Ishikawa (cell line): ENCODE measurements around the gene NPTX2.

Source experiments
- CEBPB ChIP-seq: IDR thresholded peaks from 2 replicates; pipeline ENCODE4 v1.6.1; 2012
- CREB1 ChIP-seq: IDR thresholded peaks from 2 replicates; pipeline ENCODE4 v1.6.1; 2012; ENCODE audit warnings: low read depth
- FOXM1 ChIP-seq: IDR thresholded peaks from 2 replicates; pipeline ENCODE4 v1.6.1; 2012; ENCODE audit warnings: low read depth, borderline replicate concordance
- MAX ChIP-seq: IDR thresholded peaks from 2 replicates; pipeline ENCODE4 v1.6.1; 2012
- RAD21 ChIP-seq: IDR thresholded peaks from 2 replicates; pipeline ENCODE4 v1.6.1; 2012; ENCODE audit warnings: low read depth
- TAF1 ChIP-seq: IDR thresholded peaks from 2 replicates; pipeline ENCODE4 v1.6.1; 2012; ENCODE audit warnings: low read depth, mild to moderate bottlenecking
- TEAD4 ChIP-seq: IDR thresholded peaks from 2 replicates; pipeline ENCODE4 v1.6.1; 2012
- USF1 ChIP-seq: IDR thresholded peaks from 2 replicates; pipeline ENCODE4 v1.6.1; 2012
- ZBTB7A ChIP-seq: IDR thresholded peaks from 2 replicates; pipeline ENCODE4 v1.6.1; 2012; ENCODE audit warnings: low read depth

GRCh38 chr7:98656899-98657298 lies 39.8 kb downstream of the NPTX2 start:
- TF ChIP-seq CREB1 (no peak), CEBPB (no peak), TAF1 (no peak), RAD21 (no peak), ZBTB7A (no peak), TEAD4 (no peak), MAX (no peak), USF1 (no peak), FOXM1 (no peak)
